Endothelial cell of umbilical vein (primary cell): ENCODE measurements around the gene RASIP1. TPM values are rescaled to one million over a fixed set of nuclear protein-coding genes. Genes with fewer than 3 reads are reported as not detected.

ENCODE experiments used
- BruUV-seq: library from RNA; stranded (reverse); fragments of 400-500 nt; replicated peaks from 2 replicates; lab custom pipeline; 2021; lab: Mats Ljungman, UMichigan
- CTCF ChIA-PET: fragments of 300-600, 350-600 bp; sonication (Branson Sonifier 250); formaldehyde crosslinking; loops from one replicate; lab custom pipeline; 2021; ENCODE audit warnings: antibody characterized with exemption, inconsistent platforms; lab: Charles Lee
- POLR2A ChIA-PET: fragments of 300-600, 350-600 bp; sonication (Branson Sonifier 250); formaldehyde crosslinking; loops from one replicate; lab custom pipeline; 2021; ENCODE audit warnings: antibody characterized with exemption, inconsistent platforms; lab: Charles Lee
- DNase-seq: peaks from one replicate; pipeline ENCODE4 v3.0.0-alpha.2; 2011; ENCODE audit warnings: low read depth, low spot score
- FAIRE-seq: peaks from 2 replicates; lab custom pipeline; 2011; peaks lifted over from hg19 to GRCh38; lab: Jason Lieb, UNC
- H2AFZ ChIP-seq: 2 replicates; pipeline ENCODE4 v1.6.0; 2012; ENCODE audit warnings: low read depth, low read length, control low read depth, inconsistent platforms
- H3K27ac ChIP-seq: 2 replicates; pipeline ENCODE4 v1.5.1; 2011; ENCODE audit warnings: low read depth, mild to moderate bottlenecking, control low read depth, low read length, moderate library complexity; ENCODE audit not compliant: insufficient read depth
- H3K27me3 ChIP-seq, 2 experiments: 2 replicates each; pipeline versions ENCODE4 v1.6.0 to v1.6.1; 2011; ENCODE audit warnings: low read length in 2 of 2, mixed read lengths in 1 of 2; ENCODE audit not compliant: control insufficient read depth in 2 of 2, insufficient read depth in 2 of 2
- H3K36me3 ChIP-seq, 2 experiments: 2 replicates in 1 of 2; 3 replicates in 1 of 2; pipeline ENCODE4 v1.5.1; 2011; ENCODE audit warnings: low read length in 2 of 2, mild to moderate bottlenecking in 1 of 2, moderate library complexity in 1 of 2; ENCODE audit not compliant: control insufficient read depth in 2 of 2, insufficient read depth in 2 of 2; ENCODE audit errors: extremely low read depth in 1 of 2
- H3K4me1 ChIP-seq: 3 replicates; pipeline ENCODE4 v1.5.1; 2011; ENCODE audit warnings: mild to moderate bottlenecking, low read length; ENCODE audit not compliant: control insufficient read depth, insufficient read depth; ENCODE audit errors: extremely low read depth
- H3K4me2 ChIP-seq: 2 replicates; pipeline ENCODE4 v1.6.1; 2011; ENCODE audit warnings: low read length, control low read depth, mixed read lengths; ENCODE audit not compliant: insufficient read depth
- H3K4me3 ChIP-seq, 3 experiments: fragments of 200-600 bp in 1 of 3; sonication (generic), shearing (Covaris generic) in 1 of 3; replicated peaks in 1 of 3; 2 replicates each; pipeline ENCODE4 v1.5.1; 2011 to 2016; ENCODE audit warnings: control low read depth in 3 of 3, low read length in 3 of 3, mild to moderate bottlenecking in 2 of 3, inconsistent platforms in 1 of 3, low read depth in 1 of 3, moderate library complexity in 1 of 3; ENCODE audit not compliant: insufficient read depth in 1 of 3
- H3K79me2 ChIP-seq: 2 replicates; pipeline ENCODE4 v1.6.0; 2012; ENCODE audit warnings: low read length, inconsistent platforms; ENCODE audit not compliant: control insufficient read depth, insufficient read depth
- H3K9ac ChIP-seq: replicated peaks from 2 replicates; pipeline ENCODE3; 2011; ENCODE audit warnings: low read length, control low read depth; ENCODE audit not compliant: insufficient read depth; ENCODE audit errors: extremely low read depth
- H3K9me1 ChIP-seq: replicated peaks from 3 replicates; pipeline ENCODE4 v1.6.0; 2011; ENCODE audit warnings: mild to moderate bottlenecking, low read length; ENCODE audit not compliant: control insufficient read depth, insufficient read depth; ENCODE audit errors: extremely low read depth
- H3K9me3 ChIP-seq: replicated peaks from 2 replicates; pipeline ENCODE4 v1.5.1; 2012; ENCODE audit warnings: low read length, inconsistent platforms; ENCODE audit not compliant: control insufficient read depth, insufficient read depth
- H4K20me1 ChIP-seq: replicated peaks from 2 replicates; pipeline ENCODE3; 2011; ENCODE audit warnings: mild to moderate bottlenecking, low read length; ENCODE audit not compliant: control insufficient read depth, insufficient read depth; ENCODE audit errors: extremely low read depth
- CTCF ChIP-seq, 2 donors: IDR thresholded peaks; 1 replicate in 1 of 2; 2 replicates in 1 of 2; pipeline ENCODE4 v1.5.1; 2011; ENCODE audit warnings: low read length in 2 of 2, mild to moderate bottlenecking in 2 of 2, moderate library complexity in 2 of 2, control low read depth in 1 of 2, inconsistent platforms in 1 of 2, low read depth in 1 of 2; ENCODE audit not compliant: insufficient read depth in 1 of 2; ENCODE audit errors: extremely low read depth in 1 of 2
- EZH2 ChIP-seq: IDR thresholded peaks from 2 replicates; pipeline ENCODE4 v1.6.1; 2012; ENCODE audit warnings: borderline replicate concordance, low read depth, mild to moderate bottlenecking, moderate library complexity, low read length, inconsistent platforms; ENCODE audit not compliant: severe bottlenecking
- FOS ChIP-seq: IDR thresholded peaks from 2 replicates; pipeline ENCODE4 v1.6.1; 2011; ENCODE audit warnings: mild to moderate bottlenecking, low read length, moderate library complexity, borderline replicate concordance; ENCODE audit not compliant: insufficient read depth
- GATA2 ChIP-seq: IDR thresholded peaks from 2 replicates; pipeline ENCODE4 v1.7.0; 2011; ENCODE audit warnings: low read depth, mild to moderate bottlenecking, moderate library complexity, mixed read lengths, low read length; ENCODE audit not compliant: insufficient read length, insufficient read depth
- JUN ChIP-seq: IDR thresholded peaks from 2 replicates; pipeline ENCODE4 v1.6.1; 2011; ENCODE audit warnings: borderline replicate concordance, low read depth; ENCODE audit not compliant: insufficient read length, insufficient read depth
- MAX ChIP-seq: IDR thresholded peaks from 2 replicates; pipeline ENCODE4 v1.6.1; 2011; ENCODE audit not compliant: insufficient read depth, insufficient read length
- MYC ChIP-seq: IDR thresholded peaks from one replicate; pipeline ENCODE4 v1.6.1; 2011; ENCODE audit warnings: mild to moderate bottlenecking, low read depth, low read length
- POLR2A ChIP-seq: IDR thresholded peaks from 2 replicates; pipeline ENCODE4 v1.6.1; 2012; ENCODE audit warnings: low read depth, mild to moderate bottlenecking, control low read depth, low read length
- POLR2AphosphoS5 ChIP-seq: IDR thresholded peaks from 2 replicates; pipeline ENCODE4 v1.6.1; 2012; ENCODE audit warnings: low read depth, mild to moderate bottlenecking, control low read depth, low read length, moderate library complexity; ENCODE audit not compliant: insufficient read depth
- dilution Hi-C: fragments of 300-500 bp; cut with MboI; formaldehyde crosslinking; loops from one replicate; pipeline ENCODE4 v1.15.0; 2019; ENCODE audit warnings: low sequenced_read_pairs; ENCODE audit not compliant: extremely low pct_ligation_motif_present
- intact Hi-C: fragments of 100-400 bp; cut with micrococcal nuclease; formaldehyde crosslinking; loops from one replicate; pipeline ENCODE4 v1.10.0; 2022
- polyA plus RNA-seq, 4 experiments: library from polyadenylated mRNA; depleted of rRNA in 3 of 4; stranded (reverse) in 3 of 4; unstranded in 1 of 4; fragments of >200 nt; gene quantifications; 2 replicates each; pipeline versions ENCODE4 v1.2.1 to v1.2.3, GENCODE V29; 2011 to 2012; ENCODE audit warnings: missing spikeins in 1 of 4
- total RNA-seq: library from RNA; stranded (reverse); gene quantifications from 2 replicates; pipeline ENCODE4 v1.2.3, GENCODE V29; 2021

RASIP1 gene
- total and polyA plus RNA-seq, 2 donors (not counting 3 experiments of a cell fraction or from before 2014, with no cell fraction given) = 66.2 to 82.1 TPM

- ChIA-PET CTCF (no interaction called here), POLR2A (no interaction called here)
- no peak overlapping the region for H3K4me3 ChIP-seq
- no TSS peak for BruUV-seq
- H3K79me2 ChIP-seq = no peaks in the 10 kb centered on the region
- H3K36me3 ChIP-seq = peaks cover 5 to 25% of the 10 kb centered on the region in 2 experiments
- no peaks in the 10 kb centered on the region for H4K20me1 ChIP-seq
- DNase-seq = no peak
- peaks cover 30% of the 10 kb centered on the region for H3K4me1 ChIP-seq
- no peaks in the 10 kb centered on the region for H3K9me1 ChIP-seq
- no peak overlapping the region for H3K9ac ChIP-seq
- dilution Hi-C loops (no loop called here), intact Hi-C loops (no loop called here)
- H3K9me3 ChIP-seq = no peaks in the 10 kb centered on the region
- peak; percentile 44 for FAIRE-seq
- H2AFZ ChIP-seq = no peak overlapping the region
- no peaks in the 10 kb centered on the region for H3K27me3 ChIP-seq
- TF ChIP-seq EZH2 (no peak), GATA2 (no peak), MAX (no peak), FOS (no peak), CTCF (IDR thresholded peaks at IDR 0.05; ENCODE audit: extremely low read depth in 1 of 2, insufficient read depth in 1 of 2, low read depth in 1 of 2, low read length in 2 of 2) (no peak), JUN (no peak), POLR2A (no peak), POLR2AphosphoS5 (no peak), MYC (no peak)
- H3K27ac ChIP-seq = no peak overlapping the region
- no peak overlapping the region for H3K4me2 ChIP-seq
Measured at GRCh38 chr19:48722196-48722708, 18.2 kb downstream of the RASIP1 start.
